Fibroblast of lung (primary cell): Measurements from ENCODE around the gene KDM2B.

Source experiments
- EZH2 ChIP-seq: IDR thresholded peaks from 2 replicates; pipeline ENCODE4 v1.5.1; 2012; ENCODE audit warnings: low read length, control low read depth, mild to moderate bottlenecking; ENCODE audit errors: missing control alignments
- TF ChIP-seq, protein P1 (sequence below), 2 donors: IDR thresholded peaks in 1 of 2; conservative IDR thresholded peaks in 1 of 2; 1 replicate in 1 of 2; 2 replicates in 1 of 2; pipeline ENCODE4 v1.5.1; 2011 to 2012; ENCODE audit warnings: low read length in 2 of 2, control low read depth in 1 of 2, inconsistent platforms in 1 of 2, low read depth in 1 of 2, mild to moderate bottlenecking in 1 of 2

DNA sequence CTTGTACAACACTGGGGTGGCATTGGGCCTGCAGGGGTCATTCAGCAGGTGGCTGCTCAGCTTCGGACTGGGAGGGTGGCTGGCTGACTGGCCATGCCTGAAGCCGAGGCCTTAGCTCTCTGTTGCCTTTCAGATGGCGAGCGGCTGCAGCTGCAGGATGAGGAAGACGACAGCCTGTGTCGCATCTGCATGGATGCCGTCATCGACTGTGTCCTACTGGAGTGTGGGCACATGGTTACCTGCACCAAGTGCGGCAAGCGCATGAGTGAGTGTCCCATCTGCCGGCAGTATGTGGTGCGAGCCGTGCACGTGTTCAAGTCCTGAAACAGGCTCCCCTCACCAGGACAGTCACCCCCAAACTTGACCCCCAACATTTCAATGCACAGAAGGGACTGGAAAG is 157.6 kb downstream of the KDM2B start:
- TF ChIP-seq, protein P1, sequence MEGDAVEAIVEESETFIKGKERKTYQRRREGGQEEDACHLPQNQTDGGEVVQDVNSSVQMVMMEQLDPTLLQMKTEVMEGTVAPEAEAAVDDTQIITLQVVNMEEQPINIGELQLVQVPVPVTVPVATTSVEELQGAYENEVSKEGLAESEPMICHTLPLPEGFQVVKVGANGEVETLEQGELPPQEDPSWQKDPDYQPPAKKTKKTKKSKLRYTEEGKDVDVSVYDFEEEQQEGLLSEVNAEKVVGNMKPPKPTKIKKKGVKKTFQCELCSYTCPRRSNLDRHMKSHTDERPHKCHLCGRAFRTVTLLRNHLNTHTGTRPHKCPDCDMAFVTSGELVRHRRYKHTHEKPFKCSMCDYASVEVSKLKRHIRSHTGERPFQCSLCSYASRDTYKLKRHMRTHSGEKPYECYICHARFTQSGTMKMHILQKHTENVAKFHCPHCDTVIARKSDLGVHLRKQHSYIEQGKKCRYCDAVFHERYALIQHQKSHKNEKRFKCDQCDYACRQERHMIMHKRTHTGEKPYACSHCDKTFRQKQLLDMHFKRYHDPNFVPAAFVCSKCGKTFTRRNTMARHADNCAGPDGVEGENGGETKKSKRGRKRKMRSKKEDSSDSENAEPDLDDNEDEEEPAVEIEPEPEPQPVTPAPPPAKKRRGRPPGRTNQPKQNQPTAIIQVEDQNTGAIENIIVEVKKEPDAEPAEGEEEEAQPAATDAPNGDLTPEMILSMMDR (conservative IDR thresholded peaks at IDR 0.05 in 1 of 2, IDR thresholded peaks at IDR 0.05 in 1 of 2; ENCODE audit: low read depth in 1 of 2, low read length in 2 of 2), result no peak
- no peak for TF ChIP-seq EZH2
